Measurements from ENCODE around the gene NAV2.

NAV2 gene

GRCh38 chr11:19962053-19962800 lies 249.6 kb downstream of the NAV2 start:
- DNase-seq: no peak

GRCh38 chr11:19962801-19963175 lies 250.2 kb downstream of the NAV2 start:
- no peak for DNase-seq

- no peak for DNase-seq
Observed at GRCh38 chr11:19963697-19964387, 251.2 kb downstream of the NAV2 start.

- DNase-seq: no peak
Observed at GRCh38 chr11:19966441-19966840, 253.8 kb downstream of the NAV2 start.

- no peak for DNase-seq
Observed at GRCh38 chr11:19966927-19967326, 254.3 kb downstream of the NAV2 start.

- DNase-seq: no peak
Observed at GRCh38 chr11:19967787-19968186, 255.2 kb downstream of the NAV2 start.

GRCh38 chr11:19968860-19969259 lies 256.2 kb downstream of the NAV2 start:
- no peak for DNase-seq

- DNase-seq: no peak
Observed at GRCh38 chr11:19970944-19971343, 258.3 kb downstream of the NAV2 start.

- no peak for DNase-seq
Observed at GRCh38 chr11:19972091-19972490, 259.5 kb downstream of the NAV2 start.

GRCh38 chr11:19972651-19973050 lies 260.0 kb downstream of the NAV2 start:
- DNase-seq: no peak

- DNase-seq: no peak
Observed at GRCh38 chr11:19973136-19973635, 260.5 kb downstream of the NAV2 start.

GRCh38 chr11:19974886-19975285 lies 262.2 kb downstream of the NAV2 start:
- no peak for DNase-seq

- DNase-seq: no peak
Observed at GRCh38 chr11:19975414-19975990, 262.9 kb downstream of the NAV2 start.

GRCh38 chr11:19976281-19976941 lies 263.8 kb downstream of the NAV2 start:
- DNase-seq: no peak

- DNase-seq: no peak
Observed at GRCh38 chr11:19977941-19978340, 265.3 kb downstream of the NAV2 start.

- no peak for DNase-seq
Observed at GRCh38 chr11:19978668-19979518, 266.3 kb downstream of the NAV2 start.

GRCh38 chr11:19979519-19979845 lies 266.8 kb downstream of the NAV2 start:
- no peak for DNase-seq

- no peak for DNase-seq
Observed at GRCh38 chr11:19980388-19980787, 267.8 kb downstream of the NAV2 start.

- DNase-seq: no peak
Observed at GRCh38 chr11:19980957-19981669, 268.5 kb downstream of the NAV2 start.

GRCh38 chr11:19982774-19983495 lies 270.3 kb downstream of the NAV2 start:
- DNase-seq: no peak

- DNase-seq: no peak
Observed at GRCh38 chr11:19984048-19984742, 271.6 kb downstream of the NAV2 start.

Measured in bone marrow (tissue), 2 donors.